Liver (tissue), 3 donors: ENCODE data around the gene KIF6.

ENCODE experiments used
- ATF3 ChIP-seq: IDR thresholded peaks from 2 replicates; pipeline ENCODE4 v1.6.1; 2016; ENCODE audit warnings: antibody characterized with exemption
- CTCF ChIP-seq: fragments of 150-350 bp; IDR thresholded peaks from 2 replicates; pipeline ENCODE4 v1.5.1; 2017; ENCODE audit warnings: improper control_type of control experiment, low read depth, low read length; ENCODE audit not compliant: missing input control
- FOXA1 ChIP-seq: IDR thresholded peaks from 2 replicates; pipeline ENCODE4 v1.6.1; 2016; ENCODE audit warnings: antibody characterized with exemption
- HNF4A ChIP-seq, 2 donors: conservative IDR thresholded peaks; 2 replicates each; pipeline ENCODE4 v1.6.1; 2016; ENCODE audit warnings: antibody characterized with exemption in 2 of 2, mild to moderate bottlenecking in 2 of 2
- JUND ChIP-seq, 2 donors: IDR thresholded peaks; 2 replicates each; pipeline ENCODE4 v1.6.1; 2016; ENCODE audit warnings: antibody characterized with exemption in 2 of 2
- MAX ChIP-seq: IDR thresholded peaks from 2 replicates; pipeline ENCODE4 v1.6.1; 2016; ENCODE audit warnings: antibody characterized with exemption
- RAD21 ChIP-seq, 2 donors: IDR thresholded peaks; 2 replicates each; pipeline ENCODE4 v1.6.1; 2016; ENCODE audit warnings: antibody characterized with exemption in 2 of 2, mild to moderate bottlenecking in 2 of 2
- TAF1 ChIP-seq: conservative IDR thresholded peaks from 2 replicates; pipeline ENCODE4 v1.6.1; 2016; ENCODE audit warnings: antibody characterized with exemption, mild to moderate bottlenecking
- YY1 ChIP-seq: IDR thresholded peaks from 2 replicates; pipeline ENCODE4 v1.6.1; 2016; ENCODE audit warnings: antibody characterized with exemption, mild to moderate bottlenecking
- donor health status: healthy.
- donor health status: healthy.

GRCh38 chr6:39565956-39566355 is 159.3 kb downstream of the KIF6 start:
- TF ChIP-seq CTCF (no peak), YY1 (no peak), RAD21 (IDR thresholded peaks at IDR 0.05) (no peak), TAF1 (no peak), HNF4A (conservative IDR thresholded peaks at IDR 0.05) (no peak), FOXA1 (no peak), ATF3 (no peak), MAX (no peak), JUND (IDR thresholded peaks at IDR 0.05) (no peak)
